ENCODE data around the gene KIAA1549. TPM values are rescaled to one million over a fixed set of nuclear protein-coding genes. Genes with fewer than 3 reads are reported as not detected.

The KIAA1549 gene
- total RNA-seq, 1 donor from 2014 or later = 2.4 TPM

GRCh38 chr7:138857728-138858127 lies 123.5 kb downstream of the KIAA1549 start:
- DNase-seq (ENCODE audit: low spot score) = no peak

GRCh38 chr7:138854115-138854645 lies 127.0 kb downstream of the KIAA1549 start:
- no peak for DNase-seq (ENCODE audit: low spot score)

- no peak for DNase-seq (ENCODE audit: low spot score)
Observed at GRCh38 chr7:138853448-138853847, 127.7 kb downstream of the KIAA1549 start.

- DNase-seq (ENCODE audit: low spot score) = no peak
Observed at GRCh38 chr7:138852469-138852868, 128.7 kb downstream of the KIAA1549 start.

GRCh38 chr7:138849701-138850100 lies 131.5 kb downstream of the KIAA1549 start:
- DNase-seq (ENCODE audit: low spot score) = no peak

GRCh38 chr7:138848056-138848980 lies 132.9 kb downstream of the KIAA1549 start:
- no peak for DNase-seq (ENCODE audit: low spot score)

- DNase-seq (ENCODE audit: low spot score) = no peak
Observed at GRCh38 chr7:138845711-138846110, 135.5 kb downstream of the KIAA1549 start.

- DNase-seq (ENCODE audit: low spot score) = no peak
Observed at GRCh38 chr7:138843632-138844580, 137.3 kb downstream of the KIAA1549 start.

GRCh38 chr7:138842111-138842510 lies 139.1 kb downstream of the KIAA1549 start:
- no peak for DNase-seq (ENCODE audit: low spot score)

GRCh38 chr7:138838166-138838565 lies 143.0 kb downstream of the KIAA1549 start:
- DNase-seq (ENCODE audit: low spot score) = no peak

- DNase-seq (ENCODE audit: low spot score) = no peak
Observed at GRCh38 chr7:138837627-138838026, 143.6 kb downstream of the KIAA1549 start.

GRCh38 chr7:138835087-138835486 lies 146.1 kb downstream of the KIAA1549 start:
- DNase-seq (ENCODE audit: low spot score) = no peak

- DNase-seq (ENCODE audit: low spot score) = no peak
Observed at GRCh38 chr7:138834583-138834982, 146.6 kb downstream of the KIAA1549 start.

- no peak for DNase-seq (ENCODE audit: low spot score)
Observed at GRCh38 chr7:138833596-138833995, 147.6 kb downstream of the KIAA1549 start.

- no peak for DNase-seq (ENCODE audit: low spot score)
Observed at GRCh38 chr7:138832966-138833365, 148.2 kb downstream of the KIAA1549 start.

- DNase-seq (ENCODE audit: low spot score) = no peak
Observed at GRCh38 chr7:138829335-138829734, 151.9 kb downstream of the KIAA1549 start.

GRCh38 chr7:138828302-138828701 lies 152.9 kb downstream of the KIAA1549 start:
- no peak for DNase-seq (ENCODE audit: low spot score)

GRCh38 chr7:138825049-138825721 lies 156.0 kb downstream of the KIAA1549 start:
- DNase-seq (ENCODE audit: low spot score) = no peak

- DNase-seq (ENCODE audit: low spot score) = no peak
Observed at GRCh38 chr7:138822867-138823535, 158.2 kb downstream of the KIAA1549 start.

- DNase-seq (ENCODE audit: low spot score) = no peak
Observed at GRCh38 chr7:138821912-138822311, 159.3 kb downstream of the KIAA1549 start.
